ENCODE data around the gene ZBTB32.

GRCh38 chr19:35719402-35720162 lies 15.2 kb downstream of the ZBTB32 start:
- no peak for TF ChIP-seq CTCF (IDR thresholded peaks at IDR 0.05 in 4 of 5, conservative IDR thresholded peaks at IDR 0.05 in 1 of 5)
- no peak for TF ChIP-seq POLR2A (IDR thresholded peaks at IDR 0.05)
